ENCODE data around the gene CHRD.

CHRD gene

GRCh38 chr3:184372911-184373310 is 6.9 kb upstream of the CHRD start:
- DNase-seq = no peak
- no peak overlapping the region for H2AFZ ChIP-seq (ENCODE audit: low read depth, low read length)
- no peak for ATAC-seq (ENCODE audit: insufficient read depth, low read depth)
- H3K9me3 ChIP-seq (ENCODE audit: insufficient read depth, low read length, severe bottlenecking) = no peaks in the 10 kb centered on the region
- peaks cover 3% of the 10 kb centered on the region for H3K27me3 ChIP-seq (ENCODE audit: insufficient read depth, low read length, poor library complexity)
- H3K4me3 ChIP-seq (ENCODE audit: low read depth in 1 of 2, low read length in 2 of 2) = no peak overlapping the region
- H4K20me1 ChIP-seq (ENCODE audit: insufficient read depth, low read length) = peaks cover 12% of the 10 kb centered on the region; the same call in 1 of the 2 replicates
- H3K9ac ChIP-seq (ENCODE audit: low read depth, low read length) = no peak overlapping the region
- H3K79me2 ChIP-seq (ENCODE audit: insufficient read depth, low read length) = no peaks in the 10 kb centered on the region
- H3K27ac ChIP-seq (ENCODE audit: low read length) = no peak overlapping the region
- no peaks in the 10 kb centered on the region for H3K4me1 ChIP-seq (ENCODE audit: insufficient read depth, low read length)
- no peak overlapping the region for H3K4me2 ChIP-seq (ENCODE audit: insufficient read depth, low read length)
- peaks cover 15% of the 10 kb centered on the region for H3K36me3 ChIP-seq (ENCODE audit: insufficient read depth, low read length)
- TF ChIP-seq CTCF (IDR thresholded peaks at IDR 0.05; ENCODE audit: borderline replicate concordance, extremely low read depth, low read length, poor library complexity, severe bottlenecking) (no peak), EZH2 (IDR thresholded peaks at IDR 0.05; ENCODE audit: borderline replicate concordance, low read depth, low read length, severe bottlenecking) (no peak)

- TF ChIP-seq EZH2 (IDR thresholded peaks at IDR 0.05; ENCODE audit: borderline replicate concordance, low read depth, low read length, severe bottlenecking) (no peak), CTCF (IDR thresholded peaks at IDR 0.05; ENCODE audit: borderline replicate concordance, extremely low read depth, low read length, poor library complexity, severe bottlenecking) (no peak)
- Histone ChIP-seq H3K4me1 (ENCODE audit: insufficient read depth, low read length) (no peaks in the 10 kb centered on the region), H3K4me3 (ENCODE audit: low read depth in 1 of 2, low read length in 2 of 2) (no peak overlapping the region), H3K36me3 (ENCODE audit: insufficient read depth, low read length) (peaks cover 10% of the 10 kb centered on the region; the same call in 1 of the 2 replicates), H3K27ac (ENCODE audit: low read length) (no peak overlapping the region), H3K4me2 (ENCODE audit: insufficient read depth, low read length) (no peak overlapping the region), H3K9me3 (ENCODE audit: insufficient read depth, low read length, severe bottlenecking) (no peaks in the 10 kb centered on the region), H2AFZ (ENCODE audit: low read depth, low read length) (no peak overlapping the region), H4K20me1 (ENCODE audit: insufficient read depth, low read length) (peaks cover 9% of the 10 kb centered on the region; the same call in 1 of the 2 replicates), H3K9ac (ENCODE audit: low read depth, low read length) (no peak overlapping the region), H3K79me2 (ENCODE audit: insufficient read depth, low read length) (no peaks in the 10 kb centered on the region), H3K27me3 (ENCODE audit: insufficient read depth, low read length, poor library complexity) (peaks cover 3% of the 10 kb centered on the region)
- no peak for DNase-seq
- ATAC-seq (ENCODE audit: insufficient read depth, low read depth) = no peak
Observed at GRCh38 chr3:184373422-184373821, 6.4 kb upstream of the CHRD start.

- no peaks in the 10 kb centered on the region for H3K36me3 ChIP-seq (ENCODE audit: insufficient read depth, low read length)
- TF ChIP-seq EZH2 (IDR thresholded peaks at IDR 0.05; ENCODE audit: borderline replicate concordance, low read depth, low read length, severe bottlenecking) (no peak), CTCF (IDR thresholded peaks at IDR 0.05; ENCODE audit: borderline replicate concordance, extremely low read depth, low read length, poor library complexity, severe bottlenecking) (no peak)
- no peaks in the 10 kb centered on the region for H3K9me3 ChIP-seq (ENCODE audit: insufficient read depth, low read length, severe bottlenecking)
- no peak overlapping the region for H3K4me2 ChIP-seq (ENCODE audit: insufficient read depth, low read length)
- no peak overlapping the region for H2AFZ ChIP-seq (ENCODE audit: low read depth, low read length)
- no peak overlapping the region for H3K9ac ChIP-seq (ENCODE audit: low read depth, low read length)
- no peak overlapping the region for H3K27ac ChIP-seq (ENCODE audit: low read length)
- ATAC-seq (ENCODE audit: insufficient read depth, low read depth) = no peak
- H3K4me3 ChIP-seq (ENCODE audit: low read depth in 1 of 2, low read length in 2 of 2) = no peak overlapping the region
- peaks cover 5% of the 10 kb centered on the region; the same call in 1 of the 2 replicates for H4K20me1 ChIP-seq (ENCODE audit: insufficient read depth, low read length)
- H3K27me3 ChIP-seq (ENCODE audit: insufficient read depth, low read length, poor library complexity) = peaks cover 3% of the 10 kb centered on the region
- DNase-seq = no peak
- H3K79me2 ChIP-seq (ENCODE audit: insufficient read depth, low read length) = no peaks in the 10 kb centered on the region
- H3K4me1 ChIP-seq (ENCODE audit: insufficient read depth, low read length) = no peaks in the 10 kb centered on the region
Observed at GRCh38 chr3:184375747-184376461, 4.0 kb upstream of the CHRD start.
